Measurements from ENCODE around the gene KANSL2.

DNA sequence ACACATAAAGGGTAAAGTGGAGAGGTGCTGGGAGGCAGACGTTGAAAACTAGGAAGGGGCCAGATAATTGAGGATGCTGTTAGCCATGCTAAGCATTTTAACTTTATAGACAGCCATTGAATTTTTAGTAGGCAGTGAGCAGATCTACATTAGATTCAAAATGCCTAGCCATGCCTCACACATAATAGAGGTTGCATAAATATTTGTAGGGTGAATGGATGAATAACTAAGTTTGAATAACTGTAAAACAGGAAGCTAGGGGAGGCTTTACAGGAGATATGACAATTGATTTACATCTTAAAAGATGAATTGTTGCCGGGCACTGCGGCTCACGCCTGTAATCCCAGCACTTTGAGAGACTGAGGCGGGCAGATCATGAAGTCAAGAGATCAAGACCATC is 46.8 kb upstream of the KANSL2 start:
- TF ChIP-seq POLR2A (IDR thresholded peaks at IDR 0.05; ENCODE audit: low read depth, low read length) = no peak
- TF ChIP-seq, protein P1, sequence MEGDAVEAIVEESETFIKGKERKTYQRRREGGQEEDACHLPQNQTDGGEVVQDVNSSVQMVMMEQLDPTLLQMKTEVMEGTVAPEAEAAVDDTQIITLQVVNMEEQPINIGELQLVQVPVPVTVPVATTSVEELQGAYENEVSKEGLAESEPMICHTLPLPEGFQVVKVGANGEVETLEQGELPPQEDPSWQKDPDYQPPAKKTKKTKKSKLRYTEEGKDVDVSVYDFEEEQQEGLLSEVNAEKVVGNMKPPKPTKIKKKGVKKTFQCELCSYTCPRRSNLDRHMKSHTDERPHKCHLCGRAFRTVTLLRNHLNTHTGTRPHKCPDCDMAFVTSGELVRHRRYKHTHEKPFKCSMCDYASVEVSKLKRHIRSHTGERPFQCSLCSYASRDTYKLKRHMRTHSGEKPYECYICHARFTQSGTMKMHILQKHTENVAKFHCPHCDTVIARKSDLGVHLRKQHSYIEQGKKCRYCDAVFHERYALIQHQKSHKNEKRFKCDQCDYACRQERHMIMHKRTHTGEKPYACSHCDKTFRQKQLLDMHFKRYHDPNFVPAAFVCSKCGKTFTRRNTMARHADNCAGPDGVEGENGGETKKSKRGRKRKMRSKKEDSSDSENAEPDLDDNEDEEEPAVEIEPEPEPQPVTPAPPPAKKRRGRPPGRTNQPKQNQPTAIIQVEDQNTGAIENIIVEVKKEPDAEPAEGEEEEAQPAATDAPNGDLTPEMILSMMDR (conservative IDR thresholded peaks at IDR 0.05; ENCODE audit: low read depth, low read length) = no peak
- TF ChIP-seq BHLHE40 (IDR thresholded peaks at IDR 0.05; ENCODE audit: low read depth, low read length) = no peak
- no peak for TF ChIP-seq RAD21 (IDR thresholded peaks at IDR 0.05; ENCODE audit: low read length)

All from IMR-90 (cell line).